GM21825 (cell line): ENCODE data around the gene PNMA6F.
"Not testable (repeated sequence)": the region's sequence is repeated elsewhere in the genome, so short reads cannot be mapped to it uniquely, and the experiment has no call there.

Experiments
- ATAC-seq: cut with Tn5 transposase; IDR thresholded peaks from one replicate; pipeline ENCODE4 v1.9.1; 2021; ENCODE audit warnings: mild to moderate bottlenecking, moderate library complexity; ENCODE audit not compliant: unreplicated experiment

Gene PNMA6F

DNA sequence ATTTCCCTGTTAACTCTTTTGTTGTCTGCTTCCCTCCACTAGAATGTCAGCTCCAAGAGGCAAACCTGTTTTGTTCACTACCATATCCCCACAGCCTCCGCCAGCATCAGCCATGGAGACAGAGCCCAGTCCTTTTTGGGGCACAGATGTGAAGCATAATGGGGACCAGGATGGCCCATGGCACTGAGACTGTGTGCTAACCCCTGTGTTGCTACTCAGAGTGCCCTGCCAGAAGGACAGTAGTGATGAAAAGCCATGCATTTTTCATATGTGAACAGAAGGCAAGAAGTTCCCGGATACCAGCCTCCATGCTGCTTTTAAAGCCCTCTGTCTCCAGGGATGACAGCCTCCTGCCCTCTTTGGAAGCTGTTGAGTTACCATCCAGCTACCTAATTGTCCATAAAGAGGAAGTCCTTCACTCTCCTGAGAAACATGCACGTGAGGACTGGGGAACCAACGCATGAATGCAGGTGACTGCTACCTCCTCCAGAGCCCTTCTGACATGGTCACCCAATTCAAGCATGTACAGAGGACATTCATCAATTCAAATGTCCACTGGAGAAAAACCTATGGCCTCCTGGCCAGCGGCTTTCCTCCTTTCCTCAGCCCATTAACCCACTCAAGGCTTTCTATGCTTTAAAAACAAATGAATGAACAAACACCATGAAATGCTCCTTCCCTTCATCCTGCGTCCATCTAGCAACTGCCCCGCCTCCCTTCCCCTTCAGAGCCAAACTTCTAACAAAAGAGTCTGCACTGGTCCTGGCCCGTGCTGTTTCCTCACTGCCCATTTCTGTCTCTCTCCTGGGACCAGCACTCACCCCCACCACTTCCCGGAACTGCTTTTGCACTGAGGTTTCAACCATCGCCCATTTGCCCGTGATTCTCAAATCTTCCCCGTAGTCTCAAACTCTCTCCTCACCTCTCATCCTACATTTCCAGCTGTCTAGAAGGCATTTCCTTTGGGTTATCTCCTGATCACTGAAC is 18.0 kb downstream of the PNMA6F start:
- ATAC-seq: no peak

- no peak for ATAC-seq
These were observed 18.8 kb downstream of the PNMA6F start for GRCh38 chrX:153302796-153303195.

DNA sequence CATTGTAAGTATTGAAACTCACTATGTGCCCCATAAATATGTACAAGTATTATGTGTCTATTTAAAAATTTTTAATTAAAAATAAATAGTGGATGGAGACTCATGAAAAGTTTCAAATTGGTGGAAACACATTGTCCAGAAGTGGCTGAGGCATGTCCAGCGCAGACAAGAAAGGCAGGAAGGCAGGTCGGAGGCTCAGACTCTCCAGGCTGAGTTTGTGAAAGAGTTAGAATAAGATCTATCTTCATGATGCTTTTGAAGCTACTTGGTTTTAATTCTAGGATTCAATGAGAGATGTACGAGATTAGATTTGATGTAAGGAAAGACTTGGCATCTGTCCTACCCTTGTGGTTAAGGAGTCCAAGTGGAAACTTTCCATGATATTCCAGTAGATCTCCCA is 19.8 kb downstream of the PNMA6F start:
- no peak for ATAC-seq

- no peak for ATAC-seq
These were observed 21.7 kb downstream of the PNMA6F start for GRCh38 chrX:153299855-153300254.

- ATAC-seq: no peak
These were observed 24.2 kb downstream of the PNMA6F start for GRCh38 chrX:153297376-153297775.

DNA sequence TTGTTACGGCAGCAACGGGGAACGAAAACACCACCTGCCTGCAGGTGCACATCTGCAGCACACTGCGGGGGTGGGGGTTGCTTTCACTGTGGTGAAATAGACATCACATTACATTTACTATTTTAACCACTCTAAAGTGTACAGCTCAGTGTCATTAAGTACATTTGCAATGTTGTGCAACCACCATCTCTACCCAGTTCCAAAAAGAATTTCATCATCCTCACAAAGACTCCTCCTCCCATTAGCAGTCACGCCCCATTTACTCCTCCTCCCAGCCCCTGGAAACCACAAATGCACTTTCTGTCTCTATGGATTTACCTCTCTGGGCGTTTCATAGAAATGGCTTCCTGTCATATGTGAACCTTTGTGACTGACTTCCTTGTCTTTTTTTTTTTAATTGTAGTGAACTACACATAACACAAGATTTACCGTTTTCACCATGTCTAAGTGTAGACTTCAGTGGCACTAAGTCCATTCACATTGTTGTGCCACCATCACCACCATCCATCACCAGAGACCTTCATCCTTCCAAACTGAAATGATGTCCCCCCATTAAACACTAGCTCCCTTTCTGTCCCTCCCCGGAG is 28.0 kb downstream of the PNMA6F start:
- ATAC-seq: not testable (repeated sequence)

DNA sequence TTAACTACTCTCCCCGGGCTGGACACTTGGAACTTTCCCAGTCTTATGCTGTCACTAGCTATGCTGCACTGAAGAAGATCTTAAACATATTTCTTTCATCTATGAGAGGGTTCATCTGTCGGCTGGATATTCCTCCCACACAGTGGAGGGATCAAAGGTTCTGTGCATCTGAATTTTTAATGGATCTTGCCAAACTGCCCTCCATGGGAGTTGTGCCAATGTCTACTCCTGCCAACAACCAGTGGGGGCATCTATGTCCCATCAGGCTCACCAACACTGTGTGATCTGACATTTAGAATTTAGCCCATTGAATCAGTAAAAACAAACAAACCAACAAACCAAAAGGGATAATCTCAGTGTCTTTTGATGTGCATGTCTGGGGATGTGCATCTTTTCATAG is 32.8 kb downstream of the PNMA6F start:
- not testable (repeated sequence) for ATAC-seq

- not testable (repeated sequence) for ATAC-seq
These were observed 35.9 kb downstream of the PNMA6F start for GRCh38 chrX:153285678-153286077.

DNA sequence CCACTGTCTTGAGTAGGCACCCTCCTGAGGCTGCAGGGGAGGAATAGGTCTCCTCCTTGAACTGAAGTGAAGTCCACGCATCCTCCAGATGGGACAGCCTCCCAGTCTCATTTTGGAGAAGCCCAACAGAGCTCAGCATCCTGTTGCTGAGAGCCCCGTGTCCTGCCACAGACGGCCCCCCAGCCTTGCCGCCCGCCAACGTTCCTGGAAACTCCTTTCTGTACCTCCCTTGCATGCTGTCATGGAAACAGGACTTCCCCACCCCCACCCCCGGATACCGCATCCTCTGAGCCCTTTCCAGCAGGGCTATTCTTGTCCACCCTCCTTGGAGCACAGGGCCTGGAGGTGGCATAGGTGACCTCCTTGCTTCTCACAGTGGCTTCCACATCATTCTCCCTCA is 37.6 kb downstream of the PNMA6F start:
- ATAC-seq: not testable (repeated sequence)

GRCh38 chrX:153281784-153282183 is 39.8 kb downstream of the PNMA6F start:
- ATAC-seq: not testable (repeated sequence)

DNA sequence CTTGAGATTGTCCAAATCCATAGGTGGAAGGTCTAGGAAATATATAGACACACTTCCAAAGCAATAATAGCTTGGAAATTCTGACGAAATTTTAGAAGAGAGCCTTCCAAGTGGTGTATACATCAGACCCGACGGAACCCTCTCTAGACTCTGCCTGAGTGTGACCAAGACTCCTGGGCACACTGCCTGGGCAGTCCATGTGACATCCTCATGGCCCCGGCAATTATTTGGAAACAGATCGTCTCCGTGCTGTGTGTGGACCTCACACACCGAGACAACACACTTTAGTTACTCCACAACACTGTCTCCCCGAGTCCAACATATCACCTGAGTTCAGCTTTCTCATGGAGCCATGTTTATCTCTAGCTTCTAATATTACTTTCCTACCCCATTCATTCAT is 42.3 kb downstream of the PNMA6F start:
- not testable (repeated sequence) for ATAC-seq

DNA sequence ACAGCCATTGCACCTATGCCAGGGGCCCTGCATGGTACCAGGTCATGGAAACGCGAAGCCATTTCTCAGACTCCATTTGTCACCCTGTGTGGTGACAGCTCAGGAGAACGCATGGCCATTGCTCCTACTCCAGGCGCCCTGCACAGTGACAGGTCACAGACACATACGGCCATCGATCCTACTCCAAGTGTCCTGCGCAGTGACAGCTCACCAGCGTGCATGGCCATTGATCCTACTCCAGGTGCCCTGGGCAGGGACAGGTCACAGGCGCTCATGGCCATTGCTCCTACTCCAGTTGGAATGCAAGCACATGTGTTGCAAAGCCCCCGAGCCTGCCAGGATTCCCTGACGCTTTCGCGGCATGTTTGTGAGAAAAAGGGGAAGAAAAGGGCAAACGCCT is 45.5 kb downstream of the PNMA6F start:
- not testable (repeated sequence) for ATAC-seq

DNA sequence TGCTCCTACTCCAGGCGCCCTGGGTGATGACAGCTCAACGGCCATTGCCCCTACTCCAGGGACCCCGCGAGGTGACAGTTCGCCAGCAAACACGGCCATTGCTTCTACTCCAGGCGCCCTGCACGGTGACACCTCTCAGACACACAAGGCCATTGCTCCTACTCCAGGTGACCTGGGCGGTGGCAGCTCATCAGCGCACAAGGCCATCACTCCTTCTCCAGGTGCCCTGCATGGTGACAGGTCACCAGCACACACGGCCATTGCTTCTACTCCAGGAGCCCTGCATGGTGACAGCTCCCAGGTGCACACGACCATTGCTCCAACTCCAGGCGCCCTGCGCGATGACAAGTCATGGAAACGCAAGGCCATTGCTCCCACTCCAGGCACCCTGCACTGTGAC is 46.1 kb downstream of the PNMA6F start:
- not testable (repeated sequence) for ATAC-seq

DNA sequence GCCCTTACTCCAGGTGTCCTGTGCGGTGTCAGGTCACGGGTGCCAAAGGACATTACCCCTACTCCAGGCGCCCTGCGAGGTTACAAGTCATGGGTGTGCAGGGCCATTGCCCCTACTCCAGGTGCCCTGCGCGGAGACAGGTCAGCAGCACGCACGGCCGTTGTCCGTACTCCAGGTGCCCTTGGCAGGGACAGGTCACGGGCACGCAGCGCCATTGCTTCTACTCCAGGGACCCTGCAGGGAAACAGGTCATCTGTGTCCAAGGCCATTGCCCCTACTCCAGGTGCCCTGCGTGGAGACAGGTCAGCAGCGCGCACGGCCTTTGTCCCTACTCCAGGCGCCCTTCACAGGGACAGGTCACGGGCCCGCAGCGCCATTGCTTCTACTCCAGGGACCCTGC is 49.0 kb downstream of the PNMA6F start:
- not testable (repeated sequence) for ATAC-seq

GRCh38 chrX:153272070-153272469 is 49.5 kb downstream of the PNMA6F start:
- ATAC-seq: not testable (repeated sequence)
